Stimulated activated CD4-positive, alpha-beta T cell treated with anti-CD3 and anti-CD28 coated beads, Interleukin-1b, Interleukin-23, amount 100 ng/mL, for 24 hours (primary cell): ENCODE measurements around the gene MITD1.
"Not testable (repeated sequence)": the region's sequence is repeated elsewhere in the genome, so short reads cannot be mapped to it uniquely, and the experiment has no call there.

ENCODE experiments used
- DNase-seq, 4 experiments: peaks; one replicate each; pipeline ENCODE4 v3.0.0-alpha.2; 2020; ENCODE audit warnings: low read depth in 4 of 4, low spot score in 1 of 4

The MITD1 gene

GRCh38 chr2:99154643-99155536 is 26.0 kb downstream of the MITD1 start, which contains the start of the genes LIPT1 and TSGA10:
LIPT1 (plus strand) TSS chr2:99154967; CDS start chr2:99161958, 6,991 bp downstream.
TSGA10 (minus strand) TSS chr2:99154942; CDS start chr2:99109439, 45,503 bp downstream.
- DNase-seq, result peak; percentile 75 to 89 (median 85)

- no peak for DNase-seq
These were observed 26.8 kb downstream of the MITD1 start for GRCh38 chr2:99153921-99154604.

DNA sequence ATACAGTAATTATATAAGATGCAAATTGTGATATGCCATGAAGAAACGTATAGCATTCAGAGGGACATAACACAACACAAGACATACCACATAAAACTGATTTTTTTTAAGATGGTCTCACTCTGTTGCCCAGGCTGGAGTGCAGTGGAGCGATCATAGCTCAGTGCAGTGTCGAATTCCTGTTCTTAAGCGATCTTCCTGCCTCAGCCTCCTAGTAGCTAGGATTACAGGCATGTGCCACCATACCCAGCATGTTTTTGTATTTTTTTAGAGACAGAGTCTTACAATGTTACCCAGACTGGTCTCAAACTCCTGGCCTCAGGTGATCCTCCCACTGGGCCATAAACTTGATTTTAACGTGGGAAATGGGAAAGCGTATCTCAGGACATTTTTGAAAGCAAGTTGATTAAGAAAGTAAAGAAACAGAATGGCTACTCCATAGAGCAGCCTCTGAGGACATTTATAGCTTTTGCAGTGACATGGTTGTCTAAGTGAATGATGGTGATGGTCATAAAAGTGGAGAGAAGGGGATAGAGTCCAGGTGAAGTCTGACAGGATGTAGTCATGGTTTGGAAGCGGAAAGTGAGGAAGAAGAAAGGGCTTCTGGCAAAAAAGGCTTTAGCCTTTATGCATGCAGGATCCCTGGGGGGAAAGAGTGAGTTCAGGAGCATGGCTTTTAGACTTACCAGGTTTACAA is 28.5 kb downstream of the MITD1 start:
- no peak for DNase-seq

GRCh38 chr2:99150706-99151105 is 30.2 kb downstream of the MITD1 start:
- no peak for DNase-seq

DNA sequence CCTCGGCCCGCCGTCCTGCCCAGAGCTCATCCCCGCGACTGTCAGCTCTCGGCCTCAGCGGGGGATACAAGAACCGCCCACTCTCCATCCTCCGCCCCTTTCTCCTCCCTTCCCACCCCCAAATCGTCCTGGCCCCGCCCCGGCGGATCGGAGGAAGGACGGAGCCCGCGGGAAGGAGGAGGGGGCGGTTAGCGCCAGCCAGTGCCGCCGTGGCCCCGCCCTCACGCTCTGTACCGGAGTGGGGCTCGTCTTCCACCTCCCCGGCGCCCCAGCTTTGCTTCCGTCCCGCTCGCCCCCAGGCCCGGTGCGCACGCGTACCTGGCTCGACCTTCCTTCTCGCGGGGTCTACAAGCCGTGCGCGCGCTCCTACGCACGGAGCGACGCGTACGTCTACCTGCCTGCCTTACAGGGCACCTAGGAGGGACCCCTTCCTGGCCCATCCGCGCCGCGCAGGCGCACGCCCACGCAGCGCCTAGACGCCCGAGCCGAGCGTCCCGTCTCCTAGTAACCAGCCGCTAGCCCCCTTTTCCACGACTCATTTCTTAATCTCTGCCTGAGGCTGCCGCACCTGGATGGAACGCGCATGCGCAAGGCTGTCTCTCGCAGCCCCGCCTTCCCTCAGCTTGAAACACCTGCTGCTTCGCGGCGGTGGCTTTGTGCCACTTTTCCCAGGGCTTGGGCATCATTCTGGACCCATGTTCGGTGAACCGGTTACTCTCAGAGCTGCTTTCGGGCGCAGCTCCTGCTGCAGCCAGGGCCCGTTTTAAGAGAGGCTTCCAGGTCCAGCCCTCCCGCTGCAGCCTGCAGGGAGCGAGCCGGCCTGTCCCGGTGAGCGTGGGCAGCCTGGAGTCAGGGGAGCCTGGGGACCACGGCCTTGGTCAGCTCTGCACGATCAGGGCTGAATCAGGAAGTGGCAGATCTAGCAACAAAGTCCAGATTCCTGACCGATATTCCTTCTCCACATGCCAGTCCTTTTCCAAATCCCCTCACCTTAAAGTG is 39.4 kb downstream of the MITD1 start, which contains the start of gene C2orf15:
C2orf15 (plus strand) TSS at position 598 of the 999 bp plus-strand sequence. CDS start 8,852 bp downstream, outside the sequence.
- peak; percentile 92 to 97 (median 95) for DNase-seq

DNA sequence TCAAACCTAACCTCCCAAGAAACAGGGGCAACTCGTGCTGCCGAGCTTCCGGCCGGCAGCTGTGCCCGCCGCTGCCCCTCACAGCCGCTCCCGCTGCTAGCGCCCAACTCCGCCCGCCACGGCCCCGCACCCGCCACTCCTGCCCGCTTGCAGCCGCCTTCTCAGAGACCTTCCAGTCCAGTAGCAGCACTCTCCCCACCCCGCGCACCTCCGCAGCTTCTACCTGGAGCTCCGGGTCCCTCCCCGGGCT is 40.1 kb downstream of the MITD1 start:
- no peak for DNase-seq

DNA sequence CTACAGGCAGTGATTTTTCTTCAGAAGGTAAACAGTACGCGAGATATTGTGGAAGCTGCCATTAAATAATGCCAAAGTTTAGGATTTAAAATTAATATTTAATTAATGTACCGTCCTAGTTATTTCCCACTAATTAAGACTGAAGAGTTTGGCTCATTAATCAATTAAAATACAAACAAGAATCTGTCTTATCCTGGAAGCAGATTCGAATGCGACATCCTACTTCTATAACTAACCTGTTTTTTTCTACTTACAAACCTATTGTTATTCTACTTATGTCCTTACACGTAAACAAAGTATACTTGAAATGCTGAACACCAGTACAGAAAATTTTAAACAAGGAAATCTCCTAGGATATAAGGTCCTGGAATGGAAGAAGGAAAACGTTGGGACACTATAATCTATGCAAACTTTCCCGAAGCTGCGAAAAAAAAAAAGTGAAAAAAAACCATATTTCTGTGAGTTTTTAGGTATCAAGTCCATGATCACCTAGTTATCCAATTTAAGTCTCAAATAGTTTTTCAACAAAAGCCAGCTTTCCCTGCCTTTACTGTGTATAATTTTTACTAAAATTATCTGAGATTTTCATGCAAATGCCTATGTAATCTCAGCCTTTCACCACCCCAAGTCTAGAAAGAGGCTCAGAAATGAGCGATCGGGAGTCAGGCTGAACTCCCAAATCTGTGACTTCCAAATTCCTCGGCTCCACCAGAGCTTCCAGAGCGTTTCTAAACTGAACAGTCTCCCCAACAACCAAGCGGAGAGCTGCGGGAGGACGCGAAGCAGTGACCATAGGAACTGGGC is 40.6 kb downstream of the MITD1 start:
- DNase-seq, result no peak

- DNase-seq, result no peak
These were observed 41.9 kb downstream of the MITD1 start for GRCh38 chr2:99139003-99139402.

- DNase-seq, result not testable (repeated sequence)
These were observed 45.8 kb downstream of the MITD1 start for GRCh38 chr2:99135044-99135556.

- DNase-seq, result no peak
These were observed 52.9 kb downstream of the MITD1 start for GRCh38 chr2:99127981-99128380.
